Measurements from ENCODE around the gene PLD5.
A peak's percentile ranks its signal among the peaks of the same experiment; 100 is the strongest.

The PLD5 gene

GRCh38 chr1:242524571-242525359 is at the start of gene PLD5:
Gene PLD5 (minus strand): TSS chr1:242524697.
- no peak for DNase-seq

GRCh38 chr1:242569867-242570266 is 45.4 kb upstream of the PLD5 start:
- no peak for DNase-seq

DNA sequence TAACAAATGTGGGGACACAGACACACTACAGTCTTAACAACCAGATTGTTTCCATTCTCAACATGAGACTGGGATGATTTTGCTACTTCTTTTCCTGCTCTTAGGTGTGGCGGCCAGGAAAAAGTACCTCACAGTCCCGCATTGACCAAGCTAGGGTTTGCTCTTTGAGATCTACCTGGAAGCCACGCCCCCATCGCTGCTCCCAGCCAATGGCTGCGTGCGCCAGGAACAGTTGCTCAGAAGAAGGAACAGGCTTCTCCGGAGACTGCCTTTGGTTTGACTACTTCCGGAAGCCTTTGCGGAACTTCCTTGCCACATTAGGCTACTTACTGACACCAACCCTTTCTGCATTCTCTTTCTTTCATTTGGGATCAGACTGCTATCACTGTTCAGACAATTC is 44.2 kb upstream of the PLD5 start:
- no peak for DNase-seq

DNA sequence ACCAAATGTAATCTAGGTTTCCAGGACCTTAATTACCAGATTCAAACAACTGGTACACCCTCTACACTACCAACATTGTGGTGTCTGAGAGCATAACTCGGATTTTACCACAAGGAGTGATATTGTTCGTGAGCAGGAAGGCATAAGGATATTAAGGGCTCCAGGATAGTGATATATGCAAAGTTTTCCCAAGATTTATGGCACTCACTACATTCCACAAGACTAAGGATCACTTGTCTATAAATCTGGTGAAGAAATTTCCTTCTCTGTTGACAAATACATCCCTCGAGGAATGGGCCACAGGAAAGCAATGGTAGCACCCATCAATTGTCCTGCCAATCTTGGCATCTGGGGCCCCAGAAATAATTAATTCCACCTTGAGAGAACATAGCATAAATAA is 43.1 kb upstream of the PLD5 start:
- DNase-seq = no peak

DNA sequence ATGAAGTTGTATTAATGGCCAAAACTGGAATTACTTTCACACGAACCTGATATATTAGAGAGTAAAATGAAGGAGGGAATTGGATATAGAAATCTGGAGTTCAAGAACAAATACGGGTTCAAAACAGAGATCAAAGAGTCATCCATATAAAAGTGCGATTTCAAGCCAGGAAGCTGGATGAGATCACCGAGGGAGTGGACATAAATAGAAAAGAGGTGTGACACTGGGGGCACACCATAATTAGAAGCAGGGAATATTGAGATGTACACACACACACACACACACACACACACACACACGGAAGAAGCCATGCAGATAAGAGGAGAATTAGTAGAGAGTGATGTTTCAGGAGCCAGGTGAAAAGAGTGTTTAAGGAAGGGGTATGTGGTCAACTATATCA is 32.3 kb upstream of the PLD5 start:
- no peak for DNase-seq

DNA sequence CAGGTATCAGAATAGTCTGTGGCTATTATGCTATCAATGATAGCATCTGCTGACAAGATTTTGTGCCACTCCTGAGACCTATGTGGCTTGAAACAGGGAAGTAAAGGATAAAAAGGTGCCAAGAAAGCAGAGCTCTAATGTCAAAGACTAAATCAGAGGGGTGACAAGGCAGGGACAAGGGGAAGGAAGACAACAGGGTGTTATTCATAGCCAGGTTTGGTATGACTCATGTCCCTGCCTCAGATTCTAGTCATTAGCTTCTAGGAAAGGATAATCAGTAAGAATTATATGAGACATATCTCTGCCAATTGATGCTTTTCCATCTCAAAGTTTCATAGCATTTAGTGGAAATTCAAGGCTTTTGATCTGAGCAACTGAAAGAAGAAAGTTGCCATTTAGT is 31.8 kb upstream of the PLD5 start:
- no peak for DNase-seq

DNA sequence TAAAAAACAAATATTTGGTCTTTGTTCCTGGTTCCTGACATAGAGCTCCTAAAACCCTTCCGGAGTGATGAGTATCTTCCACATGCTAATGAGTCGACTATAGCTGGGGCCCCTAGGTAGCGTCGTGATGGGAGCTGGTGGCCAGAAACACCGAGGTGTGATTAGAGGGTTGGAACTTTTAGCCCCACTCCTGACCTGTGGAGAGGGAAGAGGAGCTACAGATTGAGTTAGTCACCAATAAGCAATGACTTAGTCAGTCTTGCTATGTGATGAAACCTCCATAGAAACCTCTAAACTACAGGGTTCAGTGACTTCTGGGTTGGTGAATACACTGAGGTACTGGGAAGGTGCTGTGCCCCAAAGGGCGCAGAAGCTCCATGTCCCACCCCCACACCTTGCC is 30.1 kb upstream of the PLD5 start:
- no peak for DNase-seq

DNA sequence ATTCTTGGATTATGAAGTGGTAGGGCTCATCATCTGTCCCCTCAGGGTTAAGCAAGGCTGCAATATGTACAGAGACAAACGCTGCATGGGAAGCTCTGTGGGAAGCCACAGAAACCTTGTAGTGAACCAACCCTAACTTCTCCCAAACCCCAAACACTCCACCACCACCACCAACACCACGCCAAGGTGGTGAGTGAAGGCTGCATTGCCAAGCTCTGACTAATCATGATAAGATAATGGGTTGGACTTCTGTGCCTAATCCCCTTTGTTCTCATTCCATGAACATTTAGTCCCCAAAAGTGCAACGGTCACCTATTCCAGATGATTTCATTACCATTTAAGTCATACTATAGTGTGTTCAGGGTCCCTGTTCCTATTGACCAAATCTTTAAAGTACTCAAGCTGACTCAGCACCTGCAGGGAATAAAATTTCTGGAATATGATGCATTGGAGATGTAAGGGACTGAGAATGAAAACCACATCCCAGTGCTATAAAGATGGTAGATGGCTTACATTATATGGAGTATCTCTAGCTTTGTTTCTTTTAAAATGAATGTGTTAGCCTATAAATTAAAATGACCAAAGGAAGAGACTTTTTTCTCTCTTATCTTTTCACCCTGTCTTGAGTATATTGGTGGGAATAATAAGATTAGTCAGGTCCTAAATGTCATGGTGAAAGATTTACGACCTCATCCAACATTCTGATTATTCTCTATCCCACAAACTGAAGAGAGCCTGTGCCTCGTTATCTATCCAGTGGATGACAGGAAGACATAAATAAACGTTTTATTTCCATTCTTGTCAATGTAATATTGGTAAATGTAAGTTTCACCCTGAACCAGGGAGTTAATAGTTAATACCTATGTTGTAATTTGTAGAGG is 22.6 kb upstream of the PLD5 start:
- no peak for DNase-seq

GRCh38 chr1:242546441-242546840 is 21.9 kb upstream of the PLD5 start:
- no peak for DNase-seq

DNA sequence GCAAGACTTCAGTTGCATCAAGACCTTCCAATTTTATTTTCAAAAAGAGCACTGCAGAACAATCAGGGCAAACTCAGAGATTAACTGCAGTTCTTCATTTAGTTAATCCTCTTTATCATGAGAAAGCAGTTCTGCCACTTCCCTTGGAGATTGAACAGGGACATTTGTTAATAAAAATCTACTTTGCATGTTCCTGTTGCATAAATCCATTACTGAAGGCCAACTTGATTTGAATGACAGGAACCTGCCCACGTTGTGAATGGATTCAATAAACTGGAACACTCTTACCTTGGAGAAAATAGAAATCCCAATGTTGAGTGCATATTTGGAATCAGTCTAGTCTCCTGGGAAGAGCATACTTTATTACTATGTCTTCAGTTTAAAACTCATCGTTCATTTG is 19.6 kb upstream of the PLD5 start:
- DNase-seq = no peak

DNA sequence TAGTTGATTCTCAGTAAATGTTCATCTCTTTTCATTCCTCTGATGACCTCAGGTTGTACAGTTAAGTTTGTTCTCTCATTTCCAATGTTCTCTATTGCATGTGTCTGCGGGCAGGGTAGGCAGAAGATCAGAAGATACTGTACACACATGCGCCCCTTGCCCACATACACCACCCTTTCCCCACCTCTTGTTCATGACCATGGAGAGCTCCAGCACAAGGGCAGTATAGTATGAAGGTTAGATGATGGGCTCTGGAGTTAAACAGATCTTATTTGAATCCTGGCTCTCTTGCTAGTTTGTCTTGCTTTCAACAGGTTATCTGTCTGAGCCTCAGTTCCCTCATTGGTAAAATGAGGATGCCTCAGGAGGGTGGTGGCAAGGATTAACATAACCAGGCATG is 17.8 kb upstream of the PLD5 start:
- no peak for DNase-seq

DNA sequence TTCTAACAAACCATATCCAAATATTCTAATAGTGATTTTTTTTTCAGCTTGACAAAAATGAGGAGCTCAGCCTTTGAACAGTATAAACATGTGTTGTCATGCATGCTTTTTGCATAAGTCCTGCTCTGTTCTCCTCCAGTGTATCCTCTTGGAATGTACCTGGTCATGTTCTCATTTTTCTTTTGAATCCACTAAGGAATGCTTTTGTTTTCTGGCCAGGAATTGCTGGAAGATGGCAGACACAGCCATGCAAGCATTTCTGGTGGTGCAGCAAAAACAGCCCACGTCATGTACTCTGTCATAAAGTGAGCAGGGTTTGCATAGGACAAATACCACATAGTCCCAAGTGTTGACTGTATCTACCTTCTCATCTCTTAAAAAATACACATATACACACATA is 11.5 kb upstream of the PLD5 start:
- no peak for DNase-seq

DNA sequence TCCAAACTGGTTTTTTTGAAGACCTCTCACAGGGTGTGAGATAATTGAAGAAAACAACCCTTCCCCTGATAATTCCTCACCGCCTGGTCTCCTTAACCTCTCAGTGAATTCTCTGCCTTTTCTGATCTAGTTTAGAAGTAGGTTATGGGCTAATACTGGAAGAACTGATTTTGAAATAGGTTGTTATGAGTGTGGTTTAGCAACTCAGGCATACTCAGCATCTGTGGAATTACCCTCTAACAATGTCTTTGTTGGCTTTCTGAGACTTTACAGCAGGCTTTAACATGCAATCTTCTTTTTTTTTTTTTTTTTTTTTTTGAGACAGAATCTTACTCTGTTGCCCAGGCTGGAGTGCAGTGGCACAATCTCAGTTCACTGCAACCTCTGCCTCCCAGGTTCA is 10.3 kb upstream of the PLD5 start:
- no peak for DNase-seq

- no peak for DNase-seq
Observed at GRCh38 chr1:242530761-242531160, 6.3 kb upstream of the PLD5 start.

- no peak for DNase-seq
Observed at GRCh38 chr1:242525769-242526168, 1.3 kb upstream of the PLD5 start.

- no peak for DNase-seq
Observed at GRCh38 chr1:242525360-242525722, 844 bp upstream of the PLD5 start.

- peak; percentile 3 for DNase-seq
Observed at GRCh38 chr1:242523719-242524570, 552 bp downstream of the PLD5 start.

GRCh38 chr1:242522996-242523718 is 1.3 kb downstream of the PLD5 start:
- no peak for DNase-seq

DNA sequence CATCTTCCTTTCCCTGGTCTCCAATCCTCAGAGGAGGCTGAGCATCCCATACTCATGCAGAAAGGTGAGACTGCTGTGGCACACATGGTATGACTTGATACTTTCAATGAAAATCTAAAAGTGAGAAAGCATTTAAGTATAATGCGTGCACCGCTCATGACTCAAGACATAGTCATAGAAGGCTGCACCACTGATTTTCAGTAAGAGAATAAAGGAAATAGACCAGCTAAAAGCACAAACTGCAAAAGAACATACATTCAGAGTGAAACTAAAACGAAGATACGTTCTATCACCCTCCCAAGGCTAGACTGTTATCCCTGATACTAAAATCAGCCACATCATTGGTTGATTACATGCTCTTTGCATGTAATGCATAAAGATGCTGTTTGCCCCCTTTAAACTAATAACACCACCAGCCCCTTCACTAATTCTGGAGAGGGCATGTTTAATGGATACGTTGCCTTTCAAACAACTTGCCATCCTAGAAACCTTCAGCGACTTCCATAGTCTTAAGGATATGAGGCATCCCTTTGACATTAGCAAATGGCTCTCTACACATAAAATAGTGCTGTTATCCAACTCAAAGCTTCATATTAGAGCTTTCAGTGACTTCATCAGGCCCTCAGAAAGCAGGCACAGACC is 2.1 kb downstream of the PLD5 start:
- DNase-seq = no peak

GRCh38 chr1:242515555-242515954 is 8.9 kb downstream of the PLD5 start:
- no peak for DNase-seq

GRCh38 chr1:242506724-242507123 is 17.8 kb downstream of the PLD5 start:
- DNase-seq = no peak

- no peak for DNase-seq
Observed at GRCh38 chr1:242489545-242489944, 35.0 kb downstream of the PLD5 start.
